GM12865 (cell line): ENCODE results near the gene ZFP82.

ENCODE experiments used
- DNase-seq: peaks from one replicate; pipeline ENCODE4 v3.0.0; 2010; ENCODE audit warnings: low read depth
- H3K4me3 ChIP-seq: 2 replicates; pipeline ENCODE4 v1.5.1; 2011; ENCODE audit warnings: mild to moderate bottlenecking, low read depth, low read length, control low read depth
- TF ChIP-seq, protein P1 (sequence below): IDR thresholded peaks from 2 replicates; pipeline ENCODE4 v1.5.1; 2011; ENCODE audit warnings: low read length, control low read depth, low read depth, inconsistent platforms; ENCODE audit not compliant: insufficient read depth; ENCODE audit errors: missing control alignments

ZFP82 gene

DNA sequence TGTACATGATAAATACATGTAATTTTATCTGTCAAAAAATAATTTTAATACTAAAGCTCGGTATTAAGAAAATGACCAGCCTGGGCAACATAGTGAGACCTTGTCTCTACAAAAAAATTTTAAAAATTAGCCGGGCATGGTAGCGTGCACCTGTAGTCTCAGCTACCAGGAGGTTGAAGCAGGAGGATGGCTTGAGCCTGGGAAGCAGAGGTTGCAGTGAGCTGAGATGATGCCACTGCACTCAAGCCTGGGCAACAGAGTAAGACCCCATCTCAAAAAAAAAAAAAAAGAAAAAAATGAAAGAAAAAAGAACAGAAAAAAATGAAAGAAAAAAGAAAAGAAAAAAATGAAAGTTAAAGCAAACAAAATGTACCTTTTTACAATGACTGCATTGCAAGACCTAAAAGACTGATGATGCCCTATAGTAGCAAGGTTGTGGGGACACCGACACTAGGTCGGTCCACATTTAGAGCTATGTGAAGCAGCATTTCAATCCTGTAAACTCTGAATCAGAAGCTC is 44.7 kb downstream of the ZFP82 start:
- TF ChIP-seq, protein P1, sequence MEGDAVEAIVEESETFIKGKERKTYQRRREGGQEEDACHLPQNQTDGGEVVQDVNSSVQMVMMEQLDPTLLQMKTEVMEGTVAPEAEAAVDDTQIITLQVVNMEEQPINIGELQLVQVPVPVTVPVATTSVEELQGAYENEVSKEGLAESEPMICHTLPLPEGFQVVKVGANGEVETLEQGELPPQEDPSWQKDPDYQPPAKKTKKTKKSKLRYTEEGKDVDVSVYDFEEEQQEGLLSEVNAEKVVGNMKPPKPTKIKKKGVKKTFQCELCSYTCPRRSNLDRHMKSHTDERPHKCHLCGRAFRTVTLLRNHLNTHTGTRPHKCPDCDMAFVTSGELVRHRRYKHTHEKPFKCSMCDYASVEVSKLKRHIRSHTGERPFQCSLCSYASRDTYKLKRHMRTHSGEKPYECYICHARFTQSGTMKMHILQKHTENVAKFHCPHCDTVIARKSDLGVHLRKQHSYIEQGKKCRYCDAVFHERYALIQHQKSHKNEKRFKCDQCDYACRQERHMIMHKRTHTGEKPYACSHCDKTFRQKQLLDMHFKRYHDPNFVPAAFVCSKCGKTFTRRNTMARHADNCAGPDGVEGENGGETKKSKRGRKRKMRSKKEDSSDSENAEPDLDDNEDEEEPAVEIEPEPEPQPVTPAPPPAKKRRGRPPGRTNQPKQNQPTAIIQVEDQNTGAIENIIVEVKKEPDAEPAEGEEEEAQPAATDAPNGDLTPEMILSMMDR = no peak
- no peak overlapping the region for H3K4me3 ChIP-seq
- no peak for DNase-seq

DNA sequence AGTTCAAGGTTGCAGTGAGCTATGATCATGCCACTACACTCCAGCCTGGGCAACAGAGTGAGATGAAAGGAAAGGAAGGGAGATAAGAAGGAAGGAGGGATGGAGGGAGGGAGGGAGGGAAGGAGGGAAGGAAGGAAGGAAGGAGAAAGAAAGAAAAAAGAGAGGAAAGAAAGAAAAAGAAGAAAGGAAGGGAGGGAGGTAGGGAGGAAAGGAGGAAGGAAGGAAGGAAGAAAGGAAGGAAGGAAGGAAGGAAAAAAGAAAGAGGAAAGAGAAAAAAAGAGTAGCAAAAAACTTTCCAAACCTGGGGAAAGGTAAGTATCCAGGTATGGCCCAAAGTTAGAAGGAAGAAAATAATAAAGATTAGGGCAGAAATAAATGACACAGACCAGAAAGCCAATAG is 46.6 kb downstream of the ZFP82 start:
- TF ChIP-seq, protein P1 = no peak
- no peak for DNase-seq
- H3K4me3 ChIP-seq = no peak overlapping the region

DNA sequence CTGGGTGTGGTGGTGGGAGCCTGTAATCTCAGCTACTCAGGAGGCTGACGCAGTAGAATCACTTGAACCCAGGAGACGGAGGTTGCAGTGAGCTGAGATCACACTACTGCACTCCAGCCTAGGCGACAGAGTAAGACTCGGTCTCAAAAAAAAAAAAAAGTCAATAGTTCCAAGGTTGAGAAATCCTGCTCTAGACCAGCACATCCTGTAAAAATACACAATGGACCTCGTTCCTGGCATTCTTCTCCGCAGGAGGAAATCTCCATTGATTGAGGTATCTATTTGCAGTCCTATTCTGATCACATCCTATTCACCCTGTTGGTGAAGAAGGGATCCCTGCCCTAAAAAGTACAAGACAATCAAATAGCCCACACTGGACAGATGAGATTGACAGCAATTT is 54.6 kb downstream of the ZFP82 start:
- TF ChIP-seq, protein P1 = no peak
- DNase-seq = no peak

More for the DNA sequence above, 54.6 kb downstream of the ZFP82 start:
- no peak overlapping the region for H3K4me3 ChIP-seq
